Activated CD4-positive, alpha-beta T cell treated with anti-CD3 and anti-CD28 coated beads, Interleukin-2, amount 50 U/mL, for 24 hours (primary cell): Measurements from ENCODE around the gene DUSP5.
A peak's percentile ranks its signal among the peaks of the same experiment; 100 is the strongest.
"Not testable (repeated sequence)": the region's sequence is repeated elsewhere in the genome, so short reads cannot be mapped to it uniquely, and the experiment has no call there.

ENCODE experiments used
- DNase-seq, 2 donors: peaks; one replicate each; pipeline ENCODE4 v3.0.0-alpha.2; 2020; ENCODE audit warnings: low read depth in 1 of 2, low spot score in 1 of 2

DUSP5 gene

GRCh38 chr10:110514848-110515247, 17.1 kb downstream of the DUSP5 start:
- no peak for DNase-seq

GRCh38 chr10:110516815-110517492, 19.2 kb downstream of the DUSP5 start:
- no peak for DNase-seq

DNA sequence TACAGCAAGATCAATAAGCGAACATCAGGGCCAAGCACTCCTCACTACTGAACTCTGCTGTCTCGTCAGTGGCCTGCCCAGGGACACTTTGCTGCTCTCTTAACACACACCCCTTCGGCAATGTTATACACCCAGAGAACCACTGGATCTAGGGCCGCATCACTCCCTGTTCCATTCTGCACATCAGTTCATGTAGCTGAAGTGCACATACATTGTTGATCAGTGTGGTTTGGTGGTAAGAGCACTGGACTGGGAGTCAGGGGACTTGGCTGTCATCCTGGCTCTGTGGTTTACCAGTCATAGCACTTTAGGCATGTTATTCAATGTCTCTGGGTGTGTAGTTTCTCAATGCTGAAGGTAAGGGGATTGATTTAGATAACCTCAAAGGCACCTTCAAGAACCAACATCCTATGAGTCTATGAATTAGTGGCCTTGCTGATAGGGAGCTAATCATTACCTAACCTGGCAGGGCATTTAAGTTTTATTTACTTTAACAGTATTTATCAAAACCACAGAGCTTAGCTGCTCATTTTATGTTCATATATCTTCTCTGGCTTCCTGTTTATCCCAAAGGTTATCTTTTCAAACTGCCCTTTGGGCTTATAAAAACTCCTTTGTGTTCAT, 24.8 kb downstream of the DUSP5 start:
- no peak for DNase-seq

- DNase-seq = no peak
Observed at GRCh38 chr10:110523736-110524135, 26.0 kb downstream of the DUSP5 start.

GRCh38 chr10:110524179-110524858, 26.6 kb downstream of the DUSP5 start:
- no peak for DNase-seq

DNA sequence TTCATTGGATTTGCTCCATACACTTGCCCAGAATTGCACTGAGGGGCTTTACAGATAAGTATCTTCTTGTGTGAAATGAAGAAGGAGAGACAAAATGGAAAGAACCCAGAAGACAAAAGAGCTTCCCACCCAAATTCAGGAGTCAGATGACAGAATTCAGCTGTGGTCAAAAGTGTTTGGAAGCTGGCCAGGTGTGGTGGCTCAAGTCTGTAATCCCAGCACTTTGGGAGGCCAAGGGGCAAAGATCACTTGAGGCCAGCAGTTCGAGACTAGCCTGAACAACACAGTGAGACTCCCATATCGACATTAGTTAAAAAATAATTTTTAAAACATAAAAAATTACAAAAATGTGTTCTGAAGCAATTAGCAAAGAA, 27.1 kb downstream of the DUSP5 start:
- DNase-seq = no peak

DNA sequence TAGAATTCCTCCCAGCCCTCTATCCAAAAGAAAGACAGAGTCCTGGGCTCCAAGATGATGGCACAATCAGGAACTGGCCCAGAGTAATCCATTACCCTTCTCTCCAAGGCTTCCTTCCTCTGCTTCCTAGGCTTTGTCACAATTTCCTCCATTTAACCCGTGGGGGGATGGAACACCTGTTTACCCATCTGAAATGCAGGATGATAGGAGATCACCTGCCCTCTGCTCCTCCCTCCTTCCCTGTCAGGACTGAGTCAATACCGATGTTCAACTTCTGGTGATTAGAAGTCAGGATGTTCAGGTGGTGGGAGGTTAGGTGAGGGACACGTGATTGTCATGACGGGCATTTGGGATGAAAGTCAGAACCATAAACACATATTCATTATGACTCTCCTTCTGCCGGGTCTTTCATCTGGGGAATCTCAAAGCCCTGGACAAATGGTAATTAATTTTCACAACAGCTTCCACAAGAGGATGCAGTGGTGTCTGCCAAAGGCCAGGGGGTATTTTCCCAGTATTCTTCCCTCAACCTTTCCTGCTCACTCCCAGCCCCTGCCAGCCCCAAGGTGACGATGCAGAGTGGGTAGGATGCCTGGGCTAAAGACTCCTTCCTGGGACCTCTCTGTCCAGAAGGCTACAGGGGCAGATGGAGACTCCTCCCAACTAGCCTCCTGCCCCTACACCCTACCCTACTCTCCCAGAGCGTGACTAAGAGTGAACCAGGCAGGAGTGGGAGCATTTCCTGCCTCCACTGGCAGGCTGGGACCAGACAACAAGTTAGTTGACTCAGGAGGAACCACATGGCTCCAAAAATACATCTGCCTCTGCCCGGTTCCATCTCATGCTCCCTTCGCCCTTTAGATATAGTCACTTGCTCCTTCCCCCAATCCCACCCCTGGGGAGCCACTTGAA, 27.9 kb downstream of the DUSP5 start:
- DNase-seq = no peak

GRCh38 chr10:110527731-110528171, 30.0 kb downstream of the DUSP5 start:
- DNase-seq = no peak

- no peak for DNase-seq
Observed at GRCh38 chr10:110528224-110528996, 30.7 kb downstream of the DUSP5 start.

GRCh38 chr10:110528997-110529524, 31.4 kb downstream of the DUSP5 start:
- peak in 1 of 2 donors; percentile 44 for DNase-seq

- DNase-seq = no peak
Observed at GRCh38 chr10:110529596-110530011, 31.9 kb downstream of the DUSP5 start.

DNA sequence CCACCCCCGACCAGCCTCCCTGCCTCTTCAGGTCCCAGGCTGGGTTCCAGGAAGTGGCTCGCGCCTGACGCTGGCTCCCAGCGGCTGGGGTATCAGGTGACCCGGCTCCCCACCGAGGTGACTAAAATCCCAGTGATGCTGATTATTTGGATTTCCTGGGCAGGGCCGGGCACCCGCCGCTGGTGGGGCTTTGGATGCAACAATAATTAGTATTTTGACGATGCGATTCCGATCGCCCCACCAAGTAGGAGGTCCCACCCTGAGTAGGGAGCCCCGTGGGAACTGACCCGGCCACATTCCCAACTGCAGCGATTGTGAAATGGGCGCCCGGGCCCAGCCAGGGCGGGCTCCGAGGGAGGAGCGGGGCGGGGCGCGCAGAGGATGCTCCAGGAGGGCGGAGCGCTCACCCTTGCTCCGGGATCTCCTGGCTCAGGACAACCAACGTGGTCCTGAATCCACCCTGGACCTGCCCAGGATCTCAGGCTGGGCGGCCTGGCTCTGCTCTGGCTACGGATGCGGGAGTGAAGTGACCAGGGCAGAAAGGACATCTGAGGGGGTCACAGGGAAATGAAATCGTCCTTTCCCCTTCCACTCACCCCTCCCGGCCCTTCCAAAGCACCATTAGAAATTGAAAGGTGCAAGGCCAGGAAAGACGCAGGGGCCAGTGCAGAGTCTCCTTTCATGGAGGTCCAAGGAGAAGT, 32.6 kb downstream of the DUSP5 start:
- no peak for DNase-seq

GRCh38 chr10:110531687-110532086, 34.0 kb downstream of the DUSP5 start:
- DNase-seq = no peak

- not testable (repeated sequence) for DNase-seq
Observed at GRCh38 chr10:110532628-110533027, 34.9 kb downstream of the DUSP5 start.

DNA sequence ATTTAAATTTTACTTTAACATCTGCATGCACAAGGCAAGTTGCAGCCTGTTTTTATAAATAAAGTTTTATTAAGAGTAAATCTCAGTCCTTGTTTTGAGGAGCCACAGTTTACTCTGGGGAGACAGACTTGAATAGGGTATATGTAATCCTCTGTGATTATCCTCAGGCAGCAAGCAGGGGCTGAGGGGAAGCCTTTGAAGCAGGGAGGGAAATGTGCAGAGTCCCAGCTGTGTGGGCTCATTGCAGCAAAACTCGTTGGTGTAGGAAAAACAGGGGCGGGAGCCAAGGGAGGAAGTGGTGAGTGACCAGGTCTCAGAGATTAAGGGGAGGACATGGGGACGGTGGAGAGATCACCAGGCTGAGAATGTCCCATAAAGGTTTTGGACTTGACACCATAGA, 35.4 kb downstream of the DUSP5 start:
- DNase-seq = no peak

- no peak for DNase-seq
Observed at GRCh38 chr10:110534571-110534970, 36.9 kb downstream of the DUSP5 start.

DNA sequence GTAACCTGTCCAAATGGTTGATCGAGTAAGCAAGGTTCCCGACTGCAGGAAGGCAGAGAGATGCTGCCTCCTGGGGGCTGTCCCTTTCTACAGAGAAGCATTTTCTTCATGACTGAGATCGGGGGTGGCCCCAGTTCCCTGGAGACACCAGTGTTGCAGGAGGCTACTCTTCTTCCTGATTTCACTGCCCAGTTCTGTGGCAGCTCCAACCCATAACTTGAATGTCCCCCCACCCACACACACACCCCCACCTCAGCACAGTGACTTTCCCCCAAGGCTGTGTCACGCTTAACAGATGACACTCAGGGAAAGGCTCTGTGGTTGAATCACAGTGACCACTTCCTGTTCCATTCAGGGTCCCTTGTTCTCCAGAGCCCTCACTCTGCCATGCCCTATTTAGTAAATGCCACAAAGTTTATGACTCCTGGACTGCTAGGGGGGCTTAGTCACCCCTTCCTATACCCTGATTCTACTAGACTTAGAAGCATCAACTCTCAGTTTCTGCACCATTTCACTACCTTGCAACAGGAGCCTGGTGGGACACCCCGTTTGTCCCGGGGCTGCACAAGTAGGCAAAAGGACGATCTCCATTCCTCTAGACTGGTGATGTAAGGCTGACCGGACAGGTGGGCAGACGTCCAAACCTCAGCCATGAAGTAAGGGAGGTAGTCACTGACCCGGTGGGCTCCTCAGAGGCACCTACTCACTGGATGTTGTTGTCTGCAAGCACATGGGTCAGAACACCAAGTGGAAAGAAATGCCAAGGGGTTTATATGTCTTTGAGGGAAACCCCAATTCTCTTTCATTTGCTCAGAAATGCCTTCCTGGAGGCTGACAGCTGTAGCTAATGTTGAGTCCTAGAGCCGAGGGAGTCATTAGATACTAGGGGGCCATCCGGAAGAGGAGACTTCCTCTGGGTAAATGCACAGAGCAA, 38.5 kb downstream of the DUSP5 start:
- peak in 1 of 2 donors; percentile 75 for DNase-seq

- DNase-seq = no peak
Observed at GRCh38 chr10:110539091-110539490, 41.4 kb downstream of the DUSP5 start.

GRCh38 chr10:110540031-110540430, 42.3 kb downstream of the DUSP5 start:
- no peak for DNase-seq
